SHP77 treated with DMSO at 0.1 percent for 48 hours (cell line): ENCODE data around the gene GAPDHS.

Experiments used
- DNase-seq: peaks from one replicate; lab custom pipeline; 2025; lab: John Stamatoyannopoulos, UW

Gene GAPDHS

GRCh38 chr19:35511337-35511736, 21.9 kb upstream of the GAPDHS start:
- no peak for DNase-seq

DNA sequence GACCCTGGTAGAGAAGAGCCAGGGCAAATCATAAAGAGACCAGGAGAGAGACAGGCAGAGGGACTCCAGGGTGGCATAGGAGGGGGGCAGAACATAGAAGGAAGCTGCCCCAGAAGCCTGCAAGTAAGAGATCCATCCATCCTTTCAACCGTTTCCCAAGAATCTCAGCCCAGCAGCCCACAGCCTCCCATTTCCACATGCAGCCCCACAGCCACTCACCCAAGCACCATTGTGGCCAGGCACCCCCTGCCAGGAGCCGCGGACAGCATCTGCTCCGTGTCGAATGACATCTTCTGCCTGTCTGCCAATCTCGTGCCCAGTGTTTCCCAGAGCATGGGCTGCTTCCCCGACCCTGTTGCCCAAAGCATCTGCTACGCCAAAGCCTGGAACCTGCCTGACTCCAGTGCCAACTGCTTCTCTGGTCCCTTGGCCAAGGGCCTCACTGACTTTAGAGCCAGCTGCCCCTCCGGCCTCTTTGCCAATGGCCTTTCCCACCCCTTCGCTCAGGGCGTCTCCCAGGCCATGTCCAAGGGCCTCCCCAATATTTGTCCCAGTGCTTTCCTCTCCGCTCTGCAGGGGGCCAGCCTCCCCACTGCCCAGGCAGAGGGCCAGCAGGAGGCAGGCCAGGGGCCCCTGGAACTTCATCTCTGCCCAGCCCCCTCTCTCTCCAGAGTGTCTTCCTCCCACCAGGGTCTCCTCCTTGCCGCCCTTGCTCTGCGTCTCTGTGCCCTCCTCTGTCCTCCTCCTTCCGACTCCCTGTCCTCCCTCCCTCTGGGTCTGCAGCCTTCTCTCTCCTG, 20.2 kb upstream of the GAPDHS start:
- no peak for DNase-seq

GRCh38 chr19:35513628-35514281, 19.5 kb upstream of the GAPDHS start, which contains the start of gene DMKN:
DMKN (minus strand) TSS chr19:35513649; CDS start chr19:35513475, 174 bp downstream.
- no peak for DNase-seq

DNA sequence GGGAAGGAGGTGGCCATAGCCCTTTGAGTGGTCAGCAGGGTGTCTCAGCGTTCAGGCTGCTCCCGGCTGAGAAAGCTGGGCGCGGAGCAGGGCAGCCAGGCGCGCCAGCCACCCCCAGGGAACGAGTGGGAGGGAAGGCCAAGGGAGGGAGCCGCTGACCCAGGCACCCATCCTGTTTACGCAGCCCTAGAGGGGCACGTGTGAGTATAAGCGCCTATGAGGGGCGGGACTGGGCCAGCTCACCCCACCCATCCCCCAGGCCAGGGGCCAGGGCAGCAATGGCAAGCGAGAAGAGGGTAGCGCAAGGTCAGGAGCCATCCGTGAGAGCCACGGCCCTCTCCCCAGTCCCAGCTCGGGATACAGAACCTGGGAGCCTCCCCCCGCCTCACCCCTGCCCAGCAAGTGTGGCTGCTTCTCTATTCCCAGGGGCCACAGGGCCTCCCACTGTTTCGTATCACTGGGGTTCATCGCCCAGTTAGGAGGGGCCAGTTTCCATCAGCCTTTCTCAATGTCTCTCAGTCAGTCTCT, 18.9 kb upstream of the GAPDHS start:
- no peak for DNase-seq

DNA sequence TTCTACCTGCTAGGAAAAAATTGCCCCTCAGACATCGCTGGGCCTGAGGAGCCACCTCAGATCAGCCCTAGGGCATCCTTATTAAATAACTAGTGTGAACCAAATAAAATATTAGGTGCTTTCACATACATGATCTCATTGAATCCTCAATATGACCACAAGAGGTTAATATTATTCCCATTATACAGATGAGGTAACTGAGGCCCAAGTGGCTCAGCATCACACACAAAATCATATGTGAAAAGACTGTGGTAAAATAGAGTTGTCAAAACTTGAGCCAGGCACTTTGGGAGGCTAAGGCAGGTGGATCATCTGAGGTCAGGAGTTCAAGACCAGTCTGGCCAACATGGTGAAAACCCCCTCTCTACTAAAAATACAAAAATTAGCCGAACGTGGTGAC, 16.9 kb upstream of the GAPDHS start:
- no peak for DNase-seq

DNA sequence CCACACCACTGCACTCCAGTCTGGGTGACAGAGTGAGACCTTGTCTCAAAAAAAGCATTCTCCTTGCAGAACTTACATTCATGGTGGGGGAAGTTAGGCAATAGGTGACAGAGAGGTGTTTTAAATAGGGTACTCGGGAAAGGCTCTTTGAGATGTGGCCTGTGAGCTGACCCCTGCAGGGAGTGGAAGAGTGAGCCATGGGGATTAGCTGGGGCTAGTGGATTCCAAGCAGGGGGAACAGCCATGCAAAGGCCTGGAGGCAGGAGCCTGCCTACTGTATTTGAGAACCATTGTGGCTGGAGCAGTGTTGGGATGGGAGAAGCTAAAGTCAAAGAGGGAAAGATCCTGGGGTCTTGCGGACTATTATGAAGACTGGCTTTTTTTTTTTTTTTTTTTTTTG, 15.9 kb upstream of the GAPDHS start:
- no peak for DNase-seq

- no peak for DNase-seq
Observed at GRCh38 chr19:35518313-35518712, 14.9 kb upstream of the GAPDHS start.

GRCh38 chr19:35519291-35519690, 14.0 kb upstream of the GAPDHS start:
- no peak for DNase-seq

DNA sequence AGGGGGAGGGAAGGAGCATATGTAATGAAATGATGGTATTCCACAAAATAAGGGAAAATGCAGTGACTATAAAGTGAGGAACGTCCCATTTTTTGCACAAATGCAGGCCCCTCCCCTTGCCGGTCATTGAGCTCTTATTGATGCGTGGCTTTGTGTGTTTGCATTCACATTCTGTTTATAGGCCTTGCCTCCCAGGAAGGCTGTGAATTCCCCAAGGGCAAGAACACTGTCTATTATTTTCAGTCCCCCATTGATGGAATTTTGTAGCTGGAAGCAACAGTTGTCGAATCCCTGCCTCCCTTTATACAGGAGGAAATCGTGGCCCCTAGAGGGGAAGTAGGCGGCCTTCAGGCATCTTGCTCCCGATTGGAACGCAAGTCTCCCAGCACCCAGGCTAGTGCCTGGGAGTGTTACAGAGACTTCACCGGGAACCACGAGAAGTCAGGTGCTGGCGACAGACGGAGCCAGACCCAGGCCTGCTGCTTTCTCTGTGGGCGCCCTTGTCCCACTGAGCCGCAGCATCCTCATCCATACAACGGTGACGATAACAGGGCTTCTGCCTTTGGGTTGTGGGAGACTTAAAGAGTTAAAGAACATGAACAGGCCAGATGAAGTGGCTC, 12.0 kb upstream of the GAPDHS start:
- no peak for DNase-seq

DNA sequence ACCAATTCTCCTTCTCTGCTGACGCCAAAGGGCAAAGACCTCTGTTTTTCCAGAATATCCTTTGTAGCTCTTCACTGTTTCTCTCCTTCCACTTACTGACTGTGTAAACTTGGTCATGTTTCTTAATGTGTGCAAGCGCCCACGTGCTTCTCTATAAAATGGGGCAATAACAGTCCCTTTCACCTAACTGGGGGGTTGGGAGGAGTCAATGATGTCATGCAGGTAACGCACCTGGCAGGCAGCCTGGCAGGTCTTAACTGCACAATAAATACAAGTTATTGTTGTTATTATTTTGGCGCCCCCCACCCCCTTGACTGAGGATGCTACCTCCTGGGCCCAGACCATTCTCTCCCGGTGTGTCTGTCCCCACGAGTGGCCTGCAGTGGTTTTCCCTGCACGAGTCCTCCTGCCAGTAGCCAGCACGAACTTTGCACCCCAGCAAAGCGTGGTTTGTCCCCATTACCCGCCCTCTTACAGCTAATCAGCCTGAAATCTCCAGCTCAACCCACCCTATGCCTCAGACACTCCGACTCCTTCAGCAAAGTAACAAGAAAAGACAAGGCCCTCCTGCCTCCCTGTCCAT, 10.4 kb upstream of the GAPDHS start:
- DNase-seq = no peak

DNA sequence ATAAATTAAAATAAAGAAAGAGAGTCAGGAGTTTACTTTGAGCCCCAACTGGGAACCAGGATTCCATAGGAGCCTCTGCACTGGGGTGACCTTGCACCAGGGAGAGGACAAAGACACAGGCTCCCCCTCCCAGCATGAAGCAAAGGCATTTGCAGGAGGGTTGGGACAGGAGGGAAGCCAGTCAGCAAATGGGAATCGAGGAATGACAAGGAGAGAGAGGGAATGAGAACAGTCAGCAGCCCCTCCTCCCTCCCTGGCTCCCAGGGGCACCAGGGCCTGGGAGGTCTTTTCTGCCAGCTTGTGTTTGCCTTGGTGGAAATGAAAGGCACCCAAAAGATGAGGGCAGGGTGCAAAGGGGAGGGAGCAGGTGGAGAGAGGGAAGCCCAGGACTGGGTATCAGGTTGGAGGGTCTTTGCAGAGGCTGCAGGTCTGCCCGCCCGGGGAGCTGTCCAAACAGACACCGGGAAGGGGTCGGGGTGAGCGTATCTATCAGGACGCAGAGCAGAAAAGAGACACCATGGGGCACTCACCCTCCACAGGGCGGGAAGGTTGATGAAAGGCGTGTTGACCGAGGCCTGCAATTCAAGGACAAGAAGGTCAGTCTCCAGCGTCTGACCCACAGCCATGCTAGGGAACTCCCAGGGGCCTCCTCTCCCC, 8.9 kb upstream of the GAPDHS start:
- DNase-seq = no peak

- DNase-seq = no peak
Observed at GRCh38 chr19:35525873-35526272, 7.4 kb upstream of the GAPDHS start.

DNA sequence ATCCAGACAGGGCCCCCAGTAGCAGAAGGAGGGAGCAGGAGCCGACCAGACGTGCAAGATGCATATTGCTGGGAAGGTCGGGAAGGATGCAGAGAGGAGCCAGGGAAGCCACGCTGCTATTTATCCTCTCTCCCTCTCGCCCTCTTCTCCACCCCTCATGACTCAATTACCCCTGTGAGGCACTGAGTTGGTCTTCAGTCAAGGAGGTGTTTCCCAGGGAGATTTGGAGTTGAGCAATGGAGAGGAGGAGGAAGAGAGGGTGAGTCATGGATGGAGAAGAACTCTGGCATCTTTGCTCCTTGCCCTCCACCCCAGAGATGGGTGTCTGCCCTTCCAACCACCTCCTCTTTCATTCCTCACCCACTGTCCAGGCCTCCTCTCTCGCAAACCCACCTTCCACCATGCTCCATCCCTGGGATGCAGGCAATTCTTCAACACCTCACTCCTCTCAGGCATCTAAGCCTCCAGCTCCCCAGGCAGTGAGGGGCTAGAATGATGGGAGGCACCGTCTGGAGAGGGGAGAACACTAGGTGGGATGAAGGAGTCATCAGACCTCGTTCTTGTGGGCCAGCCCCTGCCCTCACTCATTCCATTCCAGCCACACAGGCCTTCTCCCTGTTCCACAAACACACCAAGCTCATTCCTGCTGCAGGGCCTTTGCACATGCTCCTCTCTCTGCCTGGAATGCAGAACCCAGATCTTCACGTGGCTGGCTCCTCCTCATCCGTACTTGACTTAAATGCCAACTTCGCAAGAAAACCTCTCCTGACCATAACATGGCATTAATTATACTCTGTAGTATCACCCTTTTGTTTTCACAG, 4.8 kb upstream of the GAPDHS start, which contains the start of gene SBSN:
TSS of gene SBSN (minus strand) at position 94 of the 821 bp plus-strand sequence. CDS start at position 64, 30 bp downstream.
- DNase-seq = no peak

DNA sequence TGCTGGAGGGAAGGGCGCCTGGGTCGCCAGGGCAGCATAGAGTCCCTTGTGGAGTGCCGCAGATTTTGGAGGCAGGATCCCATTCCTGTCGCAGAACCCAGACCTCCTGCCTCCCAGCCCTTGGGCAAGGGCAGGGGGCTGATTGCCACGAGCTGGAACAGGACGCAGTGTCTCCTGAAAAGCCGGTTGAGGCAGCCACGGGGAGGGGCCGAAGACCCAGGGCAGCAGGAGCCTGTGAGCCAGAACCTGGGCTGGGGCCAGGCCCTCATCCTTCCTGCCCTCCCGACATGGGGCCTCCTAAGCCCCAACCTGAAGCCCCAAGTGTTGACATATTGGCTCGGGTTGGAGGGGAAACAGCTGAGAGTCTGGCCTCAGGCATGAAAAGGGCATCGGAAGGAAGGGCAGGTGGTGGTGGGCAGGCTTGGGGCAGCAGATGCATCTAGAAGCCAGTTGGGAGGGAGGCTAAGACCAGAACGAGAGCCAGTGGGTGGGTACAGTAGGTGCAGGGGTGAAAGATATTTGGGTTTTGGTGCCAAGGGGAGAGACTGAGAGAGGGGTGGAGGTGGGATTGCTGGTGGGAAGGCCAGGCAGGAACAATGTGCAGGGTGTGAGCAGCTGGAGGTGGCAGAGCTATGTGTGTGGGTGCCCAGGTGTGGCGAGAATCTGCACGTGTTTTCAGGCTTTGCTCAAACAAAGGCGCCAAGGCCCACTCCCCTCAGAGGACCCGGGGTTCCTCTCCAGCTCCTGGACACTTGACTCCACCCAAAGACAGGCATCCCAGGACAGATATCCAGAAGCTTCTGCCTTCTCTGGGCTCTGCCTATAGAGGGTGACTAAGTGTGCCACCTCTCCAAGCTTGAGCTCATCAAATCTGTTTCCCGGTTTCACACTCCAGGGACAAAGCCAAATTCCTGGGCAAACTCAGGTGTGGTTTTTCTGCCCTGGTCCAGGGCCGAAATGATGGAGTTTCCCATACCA, 3.7 kb upstream of the GAPDHS start:
- DNase-seq = no peak

DNA sequence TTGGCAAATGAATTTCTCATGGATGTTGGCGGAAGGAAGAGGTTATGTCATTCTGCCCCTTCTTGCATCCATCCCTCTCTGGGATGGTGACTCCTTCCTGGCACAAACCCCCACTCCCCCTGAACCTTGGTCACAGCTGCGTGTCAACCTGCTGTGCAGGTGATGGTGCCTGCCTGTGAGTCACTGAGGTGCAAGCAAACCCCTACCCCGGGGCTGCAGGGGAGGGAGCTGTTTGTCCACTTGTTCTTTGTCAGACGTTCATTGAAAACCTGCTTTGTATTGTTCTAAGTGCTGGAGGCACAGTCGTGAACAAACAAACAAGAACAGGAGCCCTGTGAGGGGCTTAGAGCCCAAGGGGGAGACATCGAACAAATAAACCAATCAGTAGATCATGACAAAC, 2.0 kb upstream of the GAPDHS start:
- DNase-seq = no peak

DNA sequence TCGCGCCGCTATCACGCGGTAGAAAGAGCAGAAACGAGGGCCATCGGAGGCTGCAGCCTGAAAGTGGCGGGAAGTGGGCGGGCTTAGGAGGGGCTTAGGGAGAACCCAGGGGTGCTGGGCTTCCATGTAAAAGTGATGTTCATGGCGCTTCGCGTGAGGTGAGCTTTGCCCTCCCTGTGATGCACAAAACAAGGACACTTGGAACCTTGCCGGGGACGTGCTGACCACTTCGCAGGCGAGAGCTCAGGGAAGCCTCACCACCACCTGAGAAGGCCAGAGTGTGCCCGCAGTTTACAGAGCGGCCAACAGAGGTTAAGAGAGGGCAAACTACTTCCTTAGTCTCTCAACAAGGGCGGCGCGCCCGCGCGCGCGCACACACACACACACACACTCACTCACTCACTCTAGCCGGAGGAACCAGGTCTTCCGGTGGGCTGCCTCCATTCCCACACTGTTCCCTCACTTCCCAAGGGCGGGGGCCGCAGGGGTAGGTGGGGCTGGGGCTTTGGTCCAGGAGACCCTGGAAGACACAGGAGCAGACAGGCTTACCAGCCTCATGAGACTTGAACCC, 651 bp downstream of the GAPDHS start:
- DNase-seq = no peak

DNA sequence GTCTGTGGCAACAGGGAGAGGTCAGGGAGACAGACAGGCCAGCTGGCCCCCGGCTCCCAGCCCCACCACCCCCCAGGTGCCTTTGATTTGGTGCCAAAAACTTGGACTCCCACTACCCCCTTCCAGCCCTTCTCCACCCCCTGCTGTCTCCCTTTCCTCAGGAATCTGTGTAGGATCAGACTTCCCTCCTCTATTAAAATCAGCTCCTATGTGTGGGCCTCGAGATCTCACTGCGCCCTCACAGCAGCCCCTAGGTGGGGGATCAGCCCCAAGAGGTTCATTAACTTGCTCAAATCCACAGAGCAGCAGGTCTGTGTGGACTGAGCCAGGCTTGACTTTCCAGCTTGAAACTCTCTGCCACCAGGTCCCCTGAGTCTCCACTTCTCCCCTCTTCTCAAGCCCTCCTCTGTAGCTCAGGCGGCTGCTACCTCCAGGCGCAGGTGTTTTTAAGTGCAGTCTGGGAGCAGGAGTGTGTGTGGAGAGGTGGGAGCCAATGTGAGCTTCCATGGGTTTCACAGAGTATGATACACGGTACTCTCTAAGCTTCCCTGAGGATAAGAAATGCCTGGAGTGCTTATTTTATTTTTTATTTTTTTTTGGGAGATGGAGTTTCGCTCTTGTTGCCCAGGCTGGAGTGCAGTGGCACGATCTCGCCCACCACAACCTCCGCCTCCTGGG, 1.7 kb downstream of the GAPDHS start:
- no peak for DNase-seq

- DNase-seq = no peak
Observed at GRCh38 chr19:35539314-35539713, 6.1 kb downstream of the GAPDHS start.

DNA sequence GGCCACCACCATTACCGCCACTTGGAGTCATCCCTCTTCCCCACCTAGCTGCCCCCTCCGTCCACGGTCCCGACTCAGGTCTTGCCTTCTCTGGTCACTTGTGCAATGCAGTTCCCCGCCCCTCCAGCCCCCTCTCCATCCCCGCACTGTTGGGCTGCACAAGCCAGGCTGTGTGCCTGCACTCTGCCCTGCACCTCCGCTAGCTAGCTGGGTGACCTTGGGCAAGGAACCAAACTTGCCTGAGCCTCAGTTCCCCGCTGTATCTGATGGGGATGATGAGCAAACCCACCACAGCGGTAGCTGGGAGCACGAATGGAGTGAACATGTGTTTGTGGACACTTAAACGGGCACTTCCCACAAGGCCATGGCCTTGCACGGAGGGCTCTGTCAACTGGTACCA, 6.6 kb downstream of the GAPDHS start:
- no peak for DNase-seq
